ENCODE results near the gene ITGA1. TPM values are rescaled to one million over a fixed set of nuclear protein-coding genes. Genes with fewer than 3 reads are reported as not detected.

Gene ITGA1
- total RNA-seq, 1 donor from 2014 or later, result 9.1 TPM

DNA sequence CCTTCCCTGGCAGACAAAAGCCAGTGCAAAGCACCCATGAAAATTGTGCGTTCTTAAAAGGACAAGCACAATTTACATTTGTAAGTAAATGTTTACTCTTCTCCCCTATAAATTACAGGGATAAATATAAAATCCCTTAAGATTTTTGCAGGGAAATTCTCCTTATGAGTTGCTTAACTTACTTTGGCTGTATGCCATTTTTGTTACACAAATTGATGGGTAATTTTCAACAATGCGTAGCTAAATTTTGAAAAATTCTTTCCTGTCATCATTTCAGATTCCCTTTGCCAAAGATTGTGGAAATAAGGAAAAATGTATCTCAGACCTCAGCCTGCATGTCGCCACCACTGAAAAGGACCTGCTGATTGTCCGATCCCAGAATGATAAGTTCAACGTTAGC is 137.3 kb downstream of the ITGA1 start:
- TF ChIP-seq CTCF (IDR thresholded peaks at IDR 0.05; ENCODE audit: unreplicated experiment), result no peak
- Mint-ChIP-seq H3K36me3 (no peaks in the 10 kb centered on the region), H3K27me3 (ENCODE audit: low read depth) (no peaks in the 10 kb centered on the region), H3K4me3 (no peak overlapping the region), H3K27ac (no peak overlapping the region), H3K4me1 (peaks cover 2% of the 10 kb centered on the region), H3K9me3 (peaks cover 4% of the 10 kb centered on the region)
- no peak for DNase-seq (ENCODE audit: low spot score in 2 of 2, unreplicated experiment in 2 of 2)

GRCh38 chr5:52928689-52929088 is 141.0 kb downstream of the ITGA1 start:
- no peak for TF ChIP-seq CTCF (IDR thresholded peaks at IDR 0.05; ENCODE audit: unreplicated experiment)
- H3K4me3 Mint-ChIP-seq, result no peak overlapping the region
- no peaks in the 10 kb centered on the region for H3K36me3 Mint-ChIP-seq
- no peak for DNase-seq (ENCODE audit: low spot score in 2 of 2, unreplicated experiment in 2 of 2)
- H3K27ac Mint-ChIP-seq, result no peak overlapping the region
- peaks cover 4% of the 10 kb centered on the region for H3K9me3 Mint-ChIP-seq
- H3K27me3 Mint-ChIP-seq (ENCODE audit: low read depth), result no peaks in the 10 kb centered on the region
- peaks cover 2% of the 10 kb centered on the region for H3K4me1 Mint-ChIP-seq

DNA sequence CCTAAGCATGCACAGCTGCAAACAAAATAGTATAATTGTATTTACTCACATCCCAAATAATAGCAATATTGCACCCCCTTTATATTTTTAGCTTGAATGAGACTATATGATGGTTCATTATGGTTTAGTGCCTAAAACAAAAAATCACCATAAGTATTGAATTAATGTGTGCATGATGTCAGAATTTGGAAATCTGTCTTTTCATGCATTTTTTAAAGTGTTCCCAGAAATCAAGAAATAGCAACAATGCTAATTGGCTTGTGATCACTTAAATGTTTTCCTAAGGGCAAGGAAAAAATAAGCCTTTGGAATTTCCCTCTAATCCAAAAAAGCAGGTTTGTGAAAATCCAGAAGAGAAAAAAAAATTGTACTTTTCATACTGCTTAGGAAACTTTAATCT is 150.5 kb downstream of the ITGA1 start:
- H3K27me3 Mint-ChIP-seq (ENCODE audit: low read depth), result no peaks in the 10 kb centered on the region

DNA sequence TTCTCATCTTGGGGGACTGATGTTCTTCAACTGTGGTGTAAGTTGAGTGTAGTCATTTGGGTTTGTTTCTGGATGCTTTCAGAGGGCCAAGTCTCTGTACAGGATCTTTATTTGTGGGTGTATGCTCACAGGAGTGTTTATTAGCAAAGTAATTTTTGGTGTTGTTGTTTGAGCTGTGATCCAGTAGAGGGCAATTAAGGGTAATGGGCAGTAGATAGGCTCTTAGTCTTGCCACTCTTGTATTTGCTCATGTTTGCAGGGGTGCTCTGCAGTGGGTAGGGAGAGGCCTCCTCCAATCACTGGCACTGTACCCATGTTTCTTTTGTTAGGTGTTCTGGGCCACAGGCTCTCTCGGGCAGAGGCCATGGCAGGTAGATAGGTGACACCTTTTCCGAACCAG is 155.6 kb downstream of the ITGA1 start:
- Mint-ChIP-seq H3K27me3 (ENCODE audit: low read depth) (peaks cover 1% of the 10 kb centered on the region), H3K36me3 (no peaks in the 10 kb centered on the region), H3K4me3 (no peak overlapping the region), H3K4me1 (no peaks in the 10 kb centered on the region), H3K9me3 (peaks cover 2% of the 10 kb centered on the region), H3K27ac (no peak overlapping the region)
- no peak for DNase-seq (ENCODE audit: low spot score in 2 of 2, unreplicated experiment in 2 of 2)
- TF ChIP-seq CTCF (IDR thresholded peaks at IDR 0.05; ENCODE audit: unreplicated experiment), result no peak

More for the DNA sequence above, 150.5 kb downstream of the ITGA1 start:
- TF ChIP-seq CTCF (IDR thresholded peaks at IDR 0.05; ENCODE audit: unreplicated experiment), result no peak
- no peaks in the 10 kb centered on the region for H3K36me3 Mint-ChIP-seq
- peaks cover 2% of the 10 kb centered on the region for H3K9me3 Mint-ChIP-seq
- no peaks in the 10 kb centered on the region for H3K4me1 Mint-ChIP-seq
- H3K27ac Mint-ChIP-seq, result no peak overlapping the region
- DNase-seq (ENCODE audit: low spot score in 2 of 2, unreplicated experiment in 2 of 2), result no peak
- no peak overlapping the region for H3K4me3 Mint-ChIP-seq

GRCh38 chr5:52943808-52944207 is 156.1 kb downstream of the ITGA1 start:
- Mint-ChIP-seq H3K4me1 (peaks cover 2% of the 10 kb centered on the region), H3K36me3 (no peaks in the 10 kb centered on the region), H3K4me3 (no peak overlapping the region), H3K9me3 (peaks cover 2% of the 10 kb centered on the region), H3K27ac (no peak overlapping the region), H3K27me3 (ENCODE audit: low read depth) (peaks cover 1% of the 10 kb centered on the region)
- no peak for DNase-seq (ENCODE audit: low spot score in 2 of 2, unreplicated experiment in 2 of 2)
- TF ChIP-seq CTCF (IDR thresholded peaks at IDR 0.05; ENCODE audit: unreplicated experiment), result no peak

DNA sequence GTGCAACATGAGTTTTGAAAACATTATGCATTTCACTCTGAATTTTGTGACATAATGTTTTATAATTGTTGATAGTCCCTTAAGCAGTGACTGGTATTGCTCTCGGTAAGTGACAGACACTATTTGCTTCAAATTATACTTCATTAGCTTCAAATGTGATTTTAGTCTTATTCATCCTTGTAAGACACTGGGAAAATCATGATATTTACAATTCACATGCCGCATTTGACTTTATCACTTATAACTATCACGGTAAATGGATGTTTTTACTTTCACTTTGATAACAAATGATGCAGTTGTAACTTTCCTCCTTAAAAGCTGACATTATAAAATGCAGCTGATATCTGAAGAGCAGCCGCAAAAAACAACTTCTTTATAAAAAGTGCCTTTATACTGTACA is 157.3 kb downstream of the ITGA1 start:
- no peak overlapping the region for H3K27ac Mint-ChIP-seq
- no peak overlapping the region for H3K4me3 Mint-ChIP-seq
- no peak for DNase-seq (ENCODE audit: low spot score in 2 of 2, unreplicated experiment in 2 of 2)
- H3K4me1 Mint-ChIP-seq, result peaks cover 2% of the 10 kb centered on the region
- no peaks in the 10 kb centered on the region for H3K36me3 Mint-ChIP-seq
- H3K27me3 Mint-ChIP-seq (ENCODE audit: low read depth), result peaks cover 1% of the 10 kb centered on the region
- no peak for TF ChIP-seq CTCF (IDR thresholded peaks at IDR 0.05; ENCODE audit: unreplicated experiment)
- H3K9me3 Mint-ChIP-seq, result peaks cover 2% of the 10 kb centered on the region
